Activated CD4-positive, alpha-beta T cell treated with anti-CD3 and anti-CD28 coated beads, Interleukin-2, Interleukin-4, amounts not matched to agents 100 ng/mL and 50 ng/mL, durations not matched to agents 16 hours and 8 hours (primary cell): ENCODE measurements around the gene KIF25.

Experiments used
- DNase-seq: peaks from one replicate; pipeline ENCODE4 v3.0.0-alpha.2; 2020; ENCODE audit warnings: low spot score

Gene KIF25

GRCh38 chr6:168051648-168052047, 54.2 kb downstream of the KIF25 start:
- DNase-seq: no peak

GRCh38 chr6:168052291-168052891, 54.9 kb downstream of the KIF25 start:
- no peak for DNase-seq

GRCh38 chr6:168053086-168053956, 55.9 kb downstream of the KIF25 start:
- no peak for DNase-seq

GRCh38 chr6:168053957-168054471, 56.5 kb downstream of the KIF25 start:
- no peak for DNase-seq

GRCh38 chr6:168054765-168055560, 57.5 kb downstream of the KIF25 start:
- DNase-seq: no peak

- no peak for DNase-seq
These were observed 58.4 kb downstream of the KIF25 start for GRCh38 chr6:168055696-168056489.

- DNase-seq: no peak
These were observed 59.5 kb downstream of the KIF25 start for GRCh38 chr6:168056892-168057527.

GRCh38 chr6:168057836-168058235, 60.4 kb downstream of the KIF25 start:
- no peak for DNase-seq

GRCh38 chr6:168058691-168059551, 61.5 kb downstream of the KIF25 start:
- no peak for DNase-seq

GRCh38 chr6:168060521-168060931, 63.1 kb downstream of the KIF25 start:
- no peak for DNase-seq

GRCh38 chr6:168061269-168062210, 64.1 kb downstream of the KIF25 start:
- DNase-seq: no peak

GRCh38 chr6:168062346-168063289, 65.1 kb downstream of the KIF25 start:
- DNase-seq: no peak

GRCh38 chr6:168063431-168063830, 66.0 kb downstream of the KIF25 start:
- DNase-seq: no peak

- no peak for DNase-seq
These were observed 66.8 kb downstream of the KIF25 start for GRCh38 chr6:168064226-168064807.

GRCh38 chr6:168067081-168067759, 69.7 kb downstream of the KIF25 start:
- DNase-seq: no peak

GRCh38 chr6:168070804-168071203, 73.3 kb downstream of the KIF25 start:
- no peak for DNase-seq

- no peak for DNase-seq
These were observed 74.1 kb downstream of the KIF25 start for GRCh38 chr6:168071620-168072019.
